ENCODE measurements around the gene LGALS7B. TPM values are rescaled to one million over a fixed set of nuclear protein-coding genes. Genes with fewer than 3 reads are reported as not detected.
"Not testable (repeated sequence)": the region's sequence is repeated elsewhere in the genome, so short reads cannot be mapped to it uniquely, and the experiment has no call there.

LGALS7B gene
- polyA plus RNA-seq, 3 donors: not detected

GRCh38 chr19:38770949-38771275 is 18.1 kb upstream of the LGALS7B start:
- DNase-seq; H3K27me3 Mint-ChIP-seq (ENCODE audit: low read depth in 3 of 3); H3K4me1 Mint-ChIP-seq; H2AFZ ChIP-seq (ENCODE audit: insufficient read depth, low read depth, low read length, poor library complexity, severe bottlenecking); intact Hi-C loops (cut with micrococcal nuclease); H3K9me3 ChIP-seq (replicated peaks in 1 of 2; ENCODE audit: control insufficient read depth in 1 of 2, insufficient read depth in 1 of 2, low read length in 2 of 2); H3K4me3 ChIP-seq (replicated peaks in 1 of 3; ENCODE audit: low read depth in 2 of 3, low read length in 3 of 3); H3K79me2 ChIP-seq (ENCODE audit: insufficient read depth, low read length); H3K27me3 ChIP-seq (ENCODE audit: control insufficient read depth in 2 of 2, insufficient read depth in 2 of 2, low read length in 2 of 2); H4K20me1 ChIP-seq (ENCODE audit: insufficient read depth, low read length); H3K4me2 ChIP-seq (replicated peaks; ENCODE audit: extremely low read depth, low read length, poor library complexity, severe bottlenecking); H3K36me3 ChIP-seq (replicated peaks in 1 of 2; ENCODE audit: control insufficient read depth in 1 of 2, insufficient read depth in 2 of 2, low read length in 2 of 2); H3K4me3 Mint-ChIP-seq; H3K27ac Mint-ChIP-seq; H3K9me3 Mint-ChIP-seq; H3K27ac ChIP-seq (ENCODE audit: low read depth in 1 of 2, low read length in 2 of 2); H3K9ac ChIP-seq (ENCODE audit: insufficient read depth, low read length, poor library complexity, severe bottlenecking); H3K36me3 Mint-ChIP-seq: not testable (repeated sequence)
- H3K4me1 ChIP-seq (ENCODE audit: control insufficient read depth in 1 of 2, insufficient read depth in 2 of 2, low read length in 2 of 2): peaks cover 5 to 13% of the 10 kb centered on the region in 2 donors
- no CpG with 5 or more reads among the region's 22 CpGs for WGBS (ENCODE audit: insufficient coverage)

GRCh38 chr19:38771569-38771968 is 17.4 kb upstream of the LGALS7B start:
- H3K27me3 Mint-ChIP-seq (ENCODE audit: low read depth in 3 of 3); H3K36me3 ChIP-seq (replicated peaks in 1 of 2; ENCODE audit: control insufficient read depth in 1 of 2, insufficient read depth in 2 of 2, low read length in 2 of 2); H3K4me1 Mint-ChIP-seq; H2AFZ ChIP-seq (ENCODE audit: insufficient read depth, low read depth, low read length, poor library complexity, severe bottlenecking); DNase-seq; H3K9ac ChIP-seq (ENCODE audit: insufficient read depth, low read length, poor library complexity, severe bottlenecking); H3K9me3 ChIP-seq (replicated peaks in 1 of 2; ENCODE audit: control insufficient read depth in 1 of 2, insufficient read depth in 1 of 2, low read length in 2 of 2); H3K79me2 ChIP-seq (ENCODE audit: insufficient read depth, low read length); H4K20me1 ChIP-seq (ENCODE audit: insufficient read depth, low read length); intact Hi-C loops (cut with micrococcal nuclease); H3K9me3 Mint-ChIP-seq; H3K27ac ChIP-seq (ENCODE audit: low read depth in 1 of 2, low read length in 2 of 2); H3K4me3 ChIP-seq (replicated peaks in 1 of 3; ENCODE audit: low read depth in 2 of 3, low read length in 3 of 3); H3K36me3 Mint-ChIP-seq; H3K4me3 Mint-ChIP-seq; H3K27ac Mint-ChIP-seq; H3K27me3 ChIP-seq (ENCODE audit: control insufficient read depth in 2 of 2, insufficient read depth in 2 of 2, low read length in 2 of 2); H3K4me2 ChIP-seq (replicated peaks; ENCODE audit: extremely low read depth, low read length, poor library complexity, severe bottlenecking): not testable (repeated sequence)
- no CpG with 5 or more reads among the region's 30 CpGs for WGBS (ENCODE audit: insufficient coverage)
- H3K4me1 ChIP-seq (ENCODE audit: control insufficient read depth in 1 of 2, insufficient read depth in 2 of 2, low read length in 2 of 2): peaks cover 5 to 13% of the 10 kb centered on the region in 2 donors

DNA sequence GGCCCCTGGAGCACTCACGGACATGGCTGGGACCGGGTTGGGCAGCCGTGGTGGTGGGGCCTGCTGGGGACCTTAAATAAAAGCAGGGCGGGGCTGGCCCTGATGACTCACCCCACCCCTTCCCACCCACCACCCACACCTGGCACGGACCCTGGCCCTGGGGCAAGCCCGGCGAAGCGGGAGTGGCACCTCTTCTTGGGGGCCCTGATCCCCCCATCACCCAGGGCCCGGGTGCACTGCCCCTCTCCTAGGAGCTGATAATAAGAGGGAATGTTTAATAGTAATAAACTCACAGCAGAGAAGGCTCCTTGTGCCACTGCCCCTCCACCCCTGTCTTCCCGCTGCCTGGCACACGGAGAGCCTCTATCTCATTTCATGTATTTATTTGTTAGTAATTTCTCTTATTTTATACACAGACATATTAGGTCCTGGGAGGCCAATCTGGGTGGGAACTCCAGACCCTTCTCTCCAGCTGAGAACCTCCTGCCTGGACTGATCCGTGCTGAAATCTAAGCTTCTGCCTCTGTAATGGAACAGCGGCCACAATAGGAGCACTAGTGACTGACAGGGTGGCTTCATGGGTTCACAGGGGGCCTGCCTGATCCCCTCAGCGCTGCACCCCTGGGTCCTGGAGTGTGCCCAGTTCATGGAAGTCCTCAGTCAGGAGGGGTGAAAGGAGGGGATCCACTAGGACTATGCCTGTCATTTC is 15.4 kb upstream of the LGALS7B start, which contains the start of gene LGALS7:
LGALS7 (minus strand) TSS at position 49 of the 709 bp plus-strand sequence; CDS start at position 24, 25 bp downstream.
- no peaks in the 10 kb centered on the region for H3K79me2 ChIP-seq (ENCODE audit: insufficient read depth, low read length)
- H3K4me1 ChIP-seq (ENCODE audit: control insufficient read depth in 1 of 2, insufficient read depth in 2 of 2, low read length in 2 of 2): peaks cover 5 to 13% of the 10 kb centered on the region in 2 donors
- intact Hi-C loops (cut with micrococcal nuclease): no loop called here
- Mint-ChIP-seq H3K27me3 (ENCODE audit: low read depth in 3 of 3) (peaks cover 0 to 4% (median under 1%) of the 10 kb centered on the region in 3 donors), H3K9me3 (no peaks in the 10 kb centered on the region), H3K4me3 (peak within 1 kb of the TSS in 1 of 2 donors; percentile 14), H3K27ac (no peak within 1 kb of the TSS), H3K36me3 (no peaks in the 10 kb centered on the region), H3K4me1 (peaks cover 5% of the 10 kb centered on the region)
- 94% methylated on average over 3 of the region's 14 CpGs for WGBS (ENCODE audit: insufficient coverage)
- no peaks in the 10 kb centered on the region for H3K27me3 ChIP-seq (ENCODE audit: control insufficient read depth in 2 of 2, insufficient read depth in 2 of 2, low read length in 2 of 2)
- no peaks in the 10 kb centered on the region for H3K9me3 ChIP-seq (replicated peaks in 1 of 2; ENCODE audit: control insufficient read depth in 1 of 2, insufficient read depth in 1 of 2, low read length in 2 of 2)
- H3K9ac ChIP-seq (ENCODE audit: insufficient read depth, low read length, poor library complexity, severe bottlenecking): no peak within 1 kb of the TSS
- no peak within 1 kb of the TSS for H3K4me3 ChIP-seq (replicated peaks in 1 of 3; ENCODE audit: low read depth in 2 of 3, low read length in 3 of 3)
- H3K4me2 ChIP-seq (replicated peaks; ENCODE audit: extremely low read depth, low read length, poor library complexity, severe bottlenecking): no peak within 1 kb of the TSS
- no peak for DNase-seq
- no peak within 1 kb of the TSS for H2AFZ ChIP-seq (ENCODE audit: insufficient read depth, low read depth, low read length, poor library complexity, severe bottlenecking)
- TF ChIP-seq, protein P1, sequence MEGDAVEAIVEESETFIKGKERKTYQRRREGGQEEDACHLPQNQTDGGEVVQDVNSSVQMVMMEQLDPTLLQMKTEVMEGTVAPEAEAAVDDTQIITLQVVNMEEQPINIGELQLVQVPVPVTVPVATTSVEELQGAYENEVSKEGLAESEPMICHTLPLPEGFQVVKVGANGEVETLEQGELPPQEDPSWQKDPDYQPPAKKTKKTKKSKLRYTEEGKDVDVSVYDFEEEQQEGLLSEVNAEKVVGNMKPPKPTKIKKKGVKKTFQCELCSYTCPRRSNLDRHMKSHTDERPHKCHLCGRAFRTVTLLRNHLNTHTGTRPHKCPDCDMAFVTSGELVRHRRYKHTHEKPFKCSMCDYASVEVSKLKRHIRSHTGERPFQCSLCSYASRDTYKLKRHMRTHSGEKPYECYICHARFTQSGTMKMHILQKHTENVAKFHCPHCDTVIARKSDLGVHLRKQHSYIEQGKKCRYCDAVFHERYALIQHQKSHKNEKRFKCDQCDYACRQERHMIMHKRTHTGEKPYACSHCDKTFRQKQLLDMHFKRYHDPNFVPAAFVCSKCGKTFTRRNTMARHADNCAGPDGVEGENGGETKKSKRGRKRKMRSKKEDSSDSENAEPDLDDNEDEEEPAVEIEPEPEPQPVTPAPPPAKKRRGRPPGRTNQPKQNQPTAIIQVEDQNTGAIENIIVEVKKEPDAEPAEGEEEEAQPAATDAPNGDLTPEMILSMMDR (IDR thresholded peaks at IDR 0.05): no peak
- H4K20me1 ChIP-seq (ENCODE audit: insufficient read depth, low read length): no peaks in the 10 kb centered on the region
- H3K27ac ChIP-seq (ENCODE audit: low read depth in 1 of 2, low read length in 2 of 2): no peak within 1 kb of the TSS
- H3K36me3 ChIP-seq (replicated peaks in 1 of 2; ENCODE audit: control insufficient read depth in 1 of 2, insufficient read depth in 2 of 2, low read length in 2 of 2): no peaks in the 10 kb centered on the region

Measured in CD14-positive monocyte (primary cell).